Osteocyte (in vitro differentiated cells): ENCODE measurements around the gene TMEM54. TPM values are rescaled to one million over a fixed set of nuclear protein-coding genes. Genes with fewer than 3 reads are reported as not detected.
A peak's percentile ranks its signal among the peaks of the same experiment; 100 is the strongest.

Experiments used
- DNase-seq: peaks from one replicate; pipeline ENCODE4 v3.0.0; 2021; ENCODE audit warnings: mixed read lengths; ENCODE audit not compliant: unreplicated experiment; ENCODE audit errors: extremely low spot score
- H3K27ac Mint-ChIP-seq: one replicate; pipeline ENCODE4 v1.8.0; 2021; ENCODE audit warnings: mild to moderate bottlenecking, mixed read lengths; ENCODE audit not compliant: unreplicated experiment
- H3K27me3 Mint-ChIP-seq: one replicate; pipeline ENCODE4 v1.8.0; 2021; ENCODE audit warnings: mixed read lengths; ENCODE audit not compliant: unreplicated experiment
- H3K36me3 Mint-ChIP-seq: one replicate; pipeline ENCODE4 v1.8.0; 2021; ENCODE audit warnings: mixed read lengths; ENCODE audit not compliant: unreplicated experiment
- H3K4me1 Mint-ChIP-seq: one replicate; pipeline ENCODE4 v1.8.0; 2021; ENCODE audit warnings: mixed read lengths; ENCODE audit not compliant: unreplicated experiment
- H3K4me3 Mint-ChIP-seq: one replicate; pipeline ENCODE4 v1.8.0; 2021; ENCODE audit warnings: mild to moderate bottlenecking, moderate library complexity, mixed read lengths; ENCODE audit not compliant: unreplicated experiment
- H3K9me3 Mint-ChIP-seq: one replicate; pipeline ENCODE4 v1.8.0; 2021; ENCODE audit warnings: mixed read lengths; ENCODE audit not compliant: unreplicated experiment
- total RNA-seq: library from RNA; stranded (reverse); gene quantifications from 2 replicates; pipeline ENCODE4 v1.2.1, GENCODE V29; 2021
- TF ChIP-seq, protein P1 (sequence below): fragments of 200-600 bp; sonication (generic); IDR thresholded peaks from 2 replicates; pipeline ENCODE4 v1.5.0; 2021; ENCODE audit warnings: antibody characterized with exemption, mild to moderate bottlenecking, moderate library complexity

TMEM54 gene
- total RNA-seq, 1 donor from 2014 or later = 7.3 TPM

DNA sequence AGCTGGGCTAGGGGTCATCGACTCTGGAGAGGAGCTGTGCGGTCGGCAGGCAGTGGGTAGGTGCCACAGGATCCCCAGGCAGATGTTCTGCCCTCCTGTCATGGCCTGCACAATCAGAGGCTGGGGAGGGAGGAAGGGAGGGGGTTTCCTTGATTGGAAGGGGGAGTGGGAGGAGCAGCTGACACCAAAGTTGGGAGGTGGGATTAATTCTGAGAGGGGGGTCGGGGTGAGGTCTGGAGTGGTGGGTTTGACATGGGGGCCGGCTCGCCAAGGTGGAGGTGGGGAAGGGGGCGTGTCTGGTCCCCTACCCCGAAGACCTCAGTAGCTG is 15.5 kb downstream of the TMEM54 start:
- TF ChIP-seq, protein P1, sequence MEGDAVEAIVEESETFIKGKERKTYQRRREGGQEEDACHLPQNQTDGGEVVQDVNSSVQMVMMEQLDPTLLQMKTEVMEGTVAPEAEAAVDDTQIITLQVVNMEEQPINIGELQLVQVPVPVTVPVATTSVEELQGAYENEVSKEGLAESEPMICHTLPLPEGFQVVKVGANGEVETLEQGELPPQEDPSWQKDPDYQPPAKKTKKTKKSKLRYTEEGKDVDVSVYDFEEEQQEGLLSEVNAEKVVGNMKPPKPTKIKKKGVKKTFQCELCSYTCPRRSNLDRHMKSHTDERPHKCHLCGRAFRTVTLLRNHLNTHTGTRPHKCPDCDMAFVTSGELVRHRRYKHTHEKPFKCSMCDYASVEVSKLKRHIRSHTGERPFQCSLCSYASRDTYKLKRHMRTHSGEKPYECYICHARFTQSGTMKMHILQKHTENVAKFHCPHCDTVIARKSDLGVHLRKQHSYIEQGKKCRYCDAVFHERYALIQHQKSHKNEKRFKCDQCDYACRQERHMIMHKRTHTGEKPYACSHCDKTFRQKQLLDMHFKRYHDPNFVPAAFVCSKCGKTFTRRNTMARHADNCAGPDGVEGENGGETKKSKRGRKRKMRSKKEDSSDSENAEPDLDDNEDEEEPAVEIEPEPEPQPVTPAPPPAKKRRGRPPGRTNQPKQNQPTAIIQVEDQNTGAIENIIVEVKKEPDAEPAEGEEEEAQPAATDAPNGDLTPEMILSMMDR = no peak
- H3K27ac Mint-ChIP-seq = no peak overlapping the region

DNA sequence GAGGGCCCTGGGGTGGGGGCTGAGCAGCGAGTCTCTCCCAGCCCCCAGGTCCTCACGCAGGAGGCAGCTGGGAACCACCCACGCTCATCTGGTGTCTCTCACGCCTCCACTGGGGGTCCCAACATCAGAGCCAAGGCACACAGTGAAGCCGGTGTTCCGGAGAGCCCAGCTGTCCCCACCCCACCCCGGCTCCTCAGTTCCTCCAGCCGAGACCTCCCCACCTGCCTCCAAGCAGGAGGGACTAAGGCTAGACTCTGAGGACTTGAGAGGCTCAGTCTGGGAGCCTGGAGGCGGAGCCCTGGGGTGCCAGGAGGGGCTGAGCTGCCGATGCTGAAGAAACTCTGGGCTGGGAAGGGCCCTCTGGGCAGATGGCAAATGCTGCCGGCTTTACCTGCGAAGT is 16.5 kb downstream of the TMEM54 start:
- Mint-ChIP-seq H3K27ac (no peak overlapping the region), H3K9me3 (no peaks in the 10 kb centered on the region), H3K4me1 (peaks cover 6% of the 10 kb centered on the region), H3K4me3 (no peak overlapping the region), H3K36me3 (no peaks in the 10 kb centered on the region), H3K27me3 (peaks cover 30% of the 10 kb centered on the region)
- no peak for DNase-seq
- TF ChIP-seq, protein P1 = no peak

More for the DNA sequence above, 15.5 kb downstream of the TMEM54 start:
- Mint-ChIP-seq H3K4me3 (peak overlapping the region; percentile 53), H3K27me3 (peaks cover 39% of the 10 kb centered on the region), H3K9me3 (no peaks in the 10 kb centered on the region), H3K36me3 (no peaks in the 10 kb centered on the region), H3K4me1 (peaks cover 6% of the 10 kb centered on the region)
- no peak for DNase-seq

DNA sequence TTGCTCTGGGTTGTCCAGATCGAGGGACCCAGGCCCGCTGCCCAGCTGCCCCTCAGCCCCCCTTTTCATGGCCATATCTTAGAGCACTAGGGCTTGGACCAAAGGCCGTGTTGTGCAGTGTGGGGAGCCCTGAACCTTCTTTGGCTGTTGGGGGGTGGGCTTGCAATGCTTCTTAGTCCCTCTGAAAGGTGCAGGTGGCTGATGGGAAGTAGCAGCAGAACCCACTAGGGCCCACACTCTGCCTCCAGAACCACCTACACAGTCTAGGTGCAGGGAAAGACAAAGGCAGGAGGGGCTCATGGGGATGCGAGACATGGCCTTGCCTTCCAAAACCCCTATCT is 17.2 kb downstream of the TMEM54 start:
- no peak for DNase-seq
- Mint-ChIP-seq H3K36me3 (no peaks in the 10 kb centered on the region), H3K27ac (no peak overlapping the region), H3K4me3 (no peak overlapping the region), H3K4me1 (peaks cover 6% of the 10 kb centered on the region), H3K27me3 (peaks cover 24% of the 10 kb centered on the region), H3K9me3 (no peaks in the 10 kb centered on the region)
- TF ChIP-seq, protein P1 = no peak

DNA sequence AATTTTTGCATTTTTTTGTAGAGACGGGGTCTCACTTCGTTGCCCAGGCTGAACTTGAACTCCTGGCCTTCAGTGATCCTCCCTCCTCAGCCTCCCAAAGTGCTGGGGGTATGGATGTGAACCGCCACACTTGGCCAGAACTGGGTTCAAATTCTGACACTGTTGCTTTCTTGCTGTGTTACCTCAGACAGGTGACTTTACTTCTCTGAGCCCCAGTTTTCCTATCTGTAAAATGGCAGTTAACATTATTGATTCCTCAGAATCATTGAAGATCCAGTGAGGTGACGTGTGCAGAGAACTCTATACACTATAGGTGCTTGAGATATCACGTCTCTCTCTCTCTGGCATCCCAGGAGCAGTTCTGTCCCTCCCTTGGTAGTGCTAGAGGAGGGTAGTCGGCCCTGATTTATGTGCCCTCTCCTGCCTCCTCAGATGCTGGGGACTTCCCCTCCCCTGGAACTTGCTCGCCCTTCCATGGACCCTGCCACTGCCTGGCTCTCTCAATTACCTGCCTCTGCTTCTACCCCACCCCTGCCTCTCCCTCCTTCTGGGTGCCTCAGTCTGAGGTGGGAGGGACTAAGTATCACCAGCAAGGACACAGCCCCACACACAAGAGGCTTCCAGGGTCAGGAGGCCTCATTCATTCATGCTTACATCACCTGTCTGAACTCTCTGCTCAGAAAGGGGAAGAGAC is 17.7 kb downstream of the TMEM54 start:
- no peak overlapping the region for H3K27ac Mint-ChIP-seq

More for the DNA sequence above, 17.7 kb downstream of the TMEM54 start:
- no peak for DNase-seq
- Mint-ChIP-seq H3K9me3 (no peaks in the 10 kb centered on the region), H3K36me3 (no peaks in the 10 kb centered on the region), H3K4me3 (no peak overlapping the region), H3K4me1 (peaks cover 6% of the 10 kb centered on the region), H3K27me3 (peaks cover 22% of the 10 kb centered on the region)
- TF ChIP-seq, protein P1 = no peak
